Keratinocyte (primary cell): ENCODE results near the gene TBC1D14. TPM values are rescaled to one million over a fixed set of nuclear protein-coding genes. Genes with fewer than 3 reads are reported as not detected.

ENCODE experiments used
- DNase-seq: peaks from one replicate; pipeline ENCODE4 v3.0.0-alpha.2; 2011; ENCODE audit warnings: low read depth, missing footprints, low spot score
- FAIRE-seq: peaks from 2 replicates; lab custom pipeline; 2011; peaks lifted over from hg19 to GRCh38; lab: Jason Lieb, UNC
- H2AFZ ChIP-seq: 2 replicates; pipeline ENCODE4 v1.6.0; 2012; ENCODE audit warnings: low read length, control low read depth, inconsistent platforms; ENCODE audit not compliant: control insufficient read depth
- H3K27ac ChIP-seq: 2 replicates; pipeline ENCODE4 v1.5.1; 2011; ENCODE audit warnings: low read length; ENCODE audit not compliant: control insufficient read depth, insufficient read depth
- H3K27me3 ChIP-seq: 3 replicates; pipeline ENCODE4 v1.6.0; 2011; ENCODE audit warnings: low read length; ENCODE audit not compliant: control insufficient read depth, insufficient read depth; ENCODE audit errors: extremely low read depth
- H3K36me3 ChIP-seq, 2 experiments: 2 replicates in 1 of 2; 3 replicates in 1 of 2; pipeline ENCODE4 v1.5.1; 2011; ENCODE audit warnings: low read length in 2 of 2, mild to moderate bottlenecking in 1 of 2; ENCODE audit not compliant: control insufficient read depth in 2 of 2, insufficient read depth in 2 of 2; ENCODE audit errors: extremely low read depth in 1 of 2
- H3K4me1 ChIP-seq: 3 replicates; pipeline ENCODE4 v1.5.1; 2011; ENCODE audit warnings: low read length; ENCODE audit not compliant: control insufficient read depth, insufficient read depth; ENCODE audit errors: extremely low read depth
- H3K4me2 ChIP-seq: 3 replicates; pipeline ENCODE4 v1.6.0; 2011; ENCODE audit warnings: low read depth, low read length; ENCODE audit not compliant: control insufficient read depth, insufficient read depth; ENCODE audit errors: extremely low read depth
- H3K4me3 ChIP-seq, 3 experiments: fragments of 200-600 bp in 1 of 3; sonication (generic) in 1 of 3; 2 replicates in 2 of 3; 3 replicates in 1 of 3; pipeline ENCODE4 v1.5.1; 2011 to 2016; ENCODE audit warnings: low read length in 3 of 3, mild to moderate bottlenecking in 3 of 3, control low read depth in 2 of 3, inconsistent platforms in 1 of 3, low read depth in 1 of 3, mixed read lengths in 1 of 3, mixed run types in 1 of 3, moderate library complexity in 1 of 3; ENCODE audit not compliant: control insufficient read depth in 2 of 3, insufficient read depth in 2 of 3; ENCODE audit errors: extremely low read depth in 1 of 3
- H3K79me2 ChIP-seq: 2 replicates; pipeline ENCODE4 v1.6.0; 2012; ENCODE audit warnings: low read length; ENCODE audit not compliant: control insufficient read depth, insufficient read depth
- H3K9ac ChIP-seq: 3 replicates; pipeline ENCODE4 v1.6.0; 2011; ENCODE audit warnings: low read length; ENCODE audit not compliant: control insufficient read depth, insufficient read depth; ENCODE audit errors: extremely low read depth
- H3K9me1 ChIP-seq: 3 replicates; pipeline ENCODE4 v1.6.0; 2011; ENCODE audit warnings: low read length; ENCODE audit not compliant: control insufficient read depth, insufficient read depth; ENCODE audit errors: extremely low read depth
- H3K9me3 ChIP-seq: 2 replicates; pipeline ENCODE4 v1.5.1; 2012; ENCODE audit warnings: low read depth, low read length; ENCODE audit not compliant: control insufficient read depth
- H4K20me1 ChIP-seq: 3 replicates; pipeline ENCODE4 v1.6.0; 2011; ENCODE audit warnings: low read length; ENCODE audit not compliant: control insufficient read depth, insufficient read depth; ENCODE audit errors: extremely low read depth
- EZH2 ChIP-seq: IDR thresholded peaks from one replicate; pipeline ENCODE4 v1.6.1; 2012; ENCODE audit warnings: inconsistent platforms, mild to moderate bottlenecking, low read length, moderate library complexity
- dilution Hi-C: fragments of 300-500 bp; cut with MboI; formaldehyde crosslinking; loops from one replicate; pipeline ENCODE4 v1.7.0; 2020; ENCODE audit warnings: low sequenced_read_pairs; ENCODE audit not compliant: extremely low pct_ligation_motif_present
- polyA plus RNA-seq, 5 experiments: library from polyadenylated mRNA; depleted of rRNA in 3 of 5; stranded (reverse) in 3 of 5; stranded (forward) in 1 of 5; unstranded in 1 of 5; fragments of >200 nt; gene quantifications; 1 replicate in 1 of 5; 2 replicates in 3 of 5; 3 replicates in 1 of 5; pipeline versions ENCODE4 v1.2.1 to v1.2.3, GENCODE V29; 2011 to 2012; ENCODE audit warnings: missing spikeins in 2 of 5, low read depth in 1 of 5, low replicate concordance in 1 of 5
- TF ChIP-seq, protein P1 (sequence below), 3 experiments: IDR thresholded peaks in 1 of 3; conservative IDR thresholded peaks in 1 of 3; optimal IDR thresholded peaks in 1 of 3; 2 replicates in 2 of 3; 3 replicates in 1 of 3; pipeline versions ENCODE3 to v1.5.1; 2011; ENCODE audit warnings: low read length in 3 of 3, mild to moderate bottlenecking in 3 of 3, moderate library complexity in 2 of 3, control low read depth in 1 of 3, inconsistent platforms in 1 of 3; ENCODE audit not compliant: insufficient read depth in 2 of 3; ENCODE audit errors: extremely low read depth in 1 of 3

TBC1D14 gene
- polyA plus RNA-seq, 1 donor (not counting 4 experiments of a cell fraction or from before 2014, with no cell fraction given): 55.1 TPM

DNA sequence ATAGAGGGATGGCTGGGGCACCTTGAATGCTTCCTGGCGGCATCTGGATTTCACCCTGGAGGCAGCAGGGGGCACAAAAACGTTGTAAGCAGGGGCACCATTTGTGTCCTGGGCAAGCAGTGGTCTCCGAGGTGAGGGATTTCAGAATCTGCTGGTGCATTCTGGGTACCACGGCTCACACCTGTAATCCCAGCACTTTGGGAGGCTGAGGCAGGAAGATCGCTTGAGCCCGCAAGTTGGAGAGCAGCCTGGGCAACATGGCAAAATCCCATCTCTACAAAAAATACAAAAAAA is 16.8 kb upstream of the TBC1D14 start:
- Histone ChIP-seq H2AFZ (no peak overlapping the region), H3K9me1 (no peaks in the 10 kb centered on the region), H4K20me1 (no peaks in the 10 kb centered on the region), H3K9ac (no peak overlapping the region), H3K79me2 (no peaks in the 10 kb centered on the region), H3K9me3 (no peaks in the 10 kb centered on the region), H3K4me2 (no peak overlapping the region), H3K4me1 (peaks cover 8% of the 10 kb centered on the region), H3K4me3 (no peak overlapping the region), H3K27ac (no peak overlapping the region), H3K36me3 (no peaks in the 10 kb centered on the region), H3K27me3 (no peaks in the 10 kb centered on the region)
- FAIRE-seq (no peak), DNase-seq (no peak)
- TF ChIP-seq, protein P1, sequence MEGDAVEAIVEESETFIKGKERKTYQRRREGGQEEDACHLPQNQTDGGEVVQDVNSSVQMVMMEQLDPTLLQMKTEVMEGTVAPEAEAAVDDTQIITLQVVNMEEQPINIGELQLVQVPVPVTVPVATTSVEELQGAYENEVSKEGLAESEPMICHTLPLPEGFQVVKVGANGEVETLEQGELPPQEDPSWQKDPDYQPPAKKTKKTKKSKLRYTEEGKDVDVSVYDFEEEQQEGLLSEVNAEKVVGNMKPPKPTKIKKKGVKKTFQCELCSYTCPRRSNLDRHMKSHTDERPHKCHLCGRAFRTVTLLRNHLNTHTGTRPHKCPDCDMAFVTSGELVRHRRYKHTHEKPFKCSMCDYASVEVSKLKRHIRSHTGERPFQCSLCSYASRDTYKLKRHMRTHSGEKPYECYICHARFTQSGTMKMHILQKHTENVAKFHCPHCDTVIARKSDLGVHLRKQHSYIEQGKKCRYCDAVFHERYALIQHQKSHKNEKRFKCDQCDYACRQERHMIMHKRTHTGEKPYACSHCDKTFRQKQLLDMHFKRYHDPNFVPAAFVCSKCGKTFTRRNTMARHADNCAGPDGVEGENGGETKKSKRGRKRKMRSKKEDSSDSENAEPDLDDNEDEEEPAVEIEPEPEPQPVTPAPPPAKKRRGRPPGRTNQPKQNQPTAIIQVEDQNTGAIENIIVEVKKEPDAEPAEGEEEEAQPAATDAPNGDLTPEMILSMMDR (optimal IDR thresholded peaks at IDR 0.05 in 1 of 3, IDR thresholded peaks at IDR 0.05 in 1 of 3, conservative IDR thresholded peaks at IDR 0.05 in 1 of 3; ENCODE audit: extremely low read depth in 1 of 3, insufficient read depth in 2 of 3, low read length in 3 of 3): no peak
- no peak for TF ChIP-seq EZH2
- dilution Hi-C loops: no loop called here

DNA sequence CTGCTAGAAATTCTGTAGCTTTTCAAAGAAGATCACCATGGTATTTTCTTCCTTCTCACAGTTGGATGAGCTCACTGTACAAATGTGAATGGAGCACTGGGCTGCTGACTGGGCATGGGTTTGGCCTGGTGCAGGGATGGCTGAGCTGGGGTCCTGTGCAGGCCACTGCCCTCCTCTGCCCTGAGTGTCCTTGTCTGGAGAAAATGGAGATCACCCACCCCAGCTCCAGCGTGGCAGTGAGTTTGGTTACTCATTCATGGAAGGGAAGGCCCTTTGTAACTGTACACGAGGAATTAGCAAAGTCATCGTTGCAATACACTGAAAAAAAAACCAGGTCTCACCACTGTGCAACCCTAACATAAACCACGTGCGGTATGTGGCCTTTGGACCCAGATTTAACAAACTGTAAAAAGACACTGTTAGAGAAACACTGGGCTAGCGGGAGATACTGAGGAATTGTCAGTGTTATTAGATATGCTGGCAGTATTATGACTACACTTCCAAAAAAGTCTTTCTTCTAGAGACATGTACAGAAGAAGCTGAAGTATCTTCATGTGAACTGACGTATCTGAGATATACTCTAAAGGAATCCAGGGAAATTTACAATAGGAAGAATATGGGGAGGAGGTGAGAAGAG is 16.1 kb upstream of the TBC1D14 start:
- no peak for FAIRE-seq

More for the DNA sequence above, 16.1 kb upstream of the TBC1D14 start:
- Histone ChIP-seq H3K9ac (no peak overlapping the region), H3K4me2 (no peak overlapping the region), H3K36me3 (no peaks in the 10 kb centered on the region), H2AFZ (no peak overlapping the region), H3K27ac (no peak overlapping the region), H3K9me3 (no peaks in the 10 kb centered on the region), H4K20me1 (no peaks in the 10 kb centered on the region), H3K27me3 (no peaks in the 10 kb centered on the region), H3K9me1 (no peaks in the 10 kb centered on the region), H3K4me3 (no peak overlapping the region), H3K79me2 (no peaks in the 10 kb centered on the region), H3K4me1 (peaks cover 8% of the 10 kb centered on the region)
- dilution Hi-C loops: no loop called here
- TF ChIP-seq, protein P1 (optimal IDR thresholded peaks at IDR 0.05 in 1 of 3, IDR thresholded peaks at IDR 0.05 in 1 of 3, conservative IDR thresholded peaks at IDR 0.05 in 1 of 3; ENCODE audit: extremely low read depth in 1 of 3, insufficient read depth in 2 of 3, low read length in 3 of 3): no peak
- no peak for TF ChIP-seq EZH2
- no peak for DNase-seq
